DND-41 (cell line): ENCODE data around the gene RXFP4.
A peak's percentile ranks its signal among the peaks of the same experiment; 100 is the strongest.

Experiments
- ATAC-seq: fragments of 200-7000 bp; cut with Tn5 transposase; 3 replicates; pipeline ENCODE4 v1.9.1; 2021; ENCODE audit warnings: low read depth; ENCODE audit not compliant: insufficient read depth
- DNase-seq: peaks from one replicate; pipeline ENCODE4 v3.0.0-alpha.2; 2020
- H2AFZ ChIP-seq: 2 replicates; pipeline ENCODE4 v1.6.0; 2012; ENCODE audit warnings: low read depth, low read length
- H3K27ac ChIP-seq: 2 replicates; pipeline ENCODE4 v1.5.1; 2012; ENCODE audit warnings: low read length, inconsistent platforms
- H3K27me3 ChIP-seq: fragments of 200-600 bp; sonication (generic); 2 replicates; pipeline ENCODE4 v1.6.0; 2012; ENCODE audit warnings: low read length, mild to moderate bottlenecking, inconsistent platforms; ENCODE audit not compliant: insufficient read depth, poor library complexity
- H3K36me3 ChIP-seq: 2 replicates; pipeline ENCODE4 v1.5.1; 2012; ENCODE audit warnings: low read length, inconsistent platforms; ENCODE audit not compliant: insufficient read depth
- H3K4me1 ChIP-seq: 2 replicates; pipeline ENCODE4 v1.5.1; 2012; ENCODE audit warnings: mild to moderate bottlenecking, low read length; ENCODE audit not compliant: insufficient read depth
- H3K4me2 ChIP-seq: 2 replicates; pipeline ENCODE4 v1.6.0; 2012; ENCODE audit warnings: mild to moderate bottlenecking, moderate library complexity, low read length, inconsistent platforms; ENCODE audit not compliant: insufficient read depth
- H3K4me3 ChIP-seq, 2 experiments: fragments of 200-600 bp in 1 of 2; shearing (Covaris generic) in 1 of 2; 2 replicates each; pipeline ENCODE4 v1.5.1; 2012 to 2016; ENCODE audit warnings: inconsistent platforms in 2 of 2, low read length in 2 of 2, mild to moderate bottlenecking in 2 of 2, low read depth in 1 of 2, moderate library complexity in 1 of 2
- H3K79me2 ChIP-seq: 2 replicates; pipeline ENCODE4 v1.6.0; 2012; ENCODE audit warnings: low read length, inconsistent platforms; ENCODE audit not compliant: insufficient read depth
- H3K9ac ChIP-seq: 2 replicates; pipeline ENCODE4 v1.6.0; 2012; ENCODE audit warnings: low read depth, mild to moderate bottlenecking, inconsistent platforms, low read length, moderate library complexity
- H3K9me3 ChIP-seq: 2 replicates; pipeline ENCODE4 v1.5.1; 2012; ENCODE audit warnings: low read length, moderate library complexity, mild to moderate bottlenecking, inconsistent platforms; ENCODE audit not compliant: insufficient read depth, severe bottlenecking
- H4K20me1 ChIP-seq: 2 replicates; pipeline ENCODE4 v1.6.0; 2012; ENCODE audit warnings: low read length; ENCODE audit not compliant: insufficient read depth
- CTCF ChIP-seq: IDR thresholded peaks from 2 replicates; pipeline ENCODE4 v1.5.1; 2012; ENCODE audit warnings: borderline replicate concordance, low read length, moderate library complexity, mild to moderate bottlenecking; ENCODE audit not compliant: poor library complexity, severe bottlenecking; ENCODE audit errors: extremely low read depth
- EZH2 ChIP-seq: IDR thresholded peaks from 3 replicates; pipeline ENCODE4 v1.6.1; 2012; ENCODE audit warnings: borderline replicate concordance, low read depth, mild to moderate bottlenecking, moderate library complexity, low read length, inconsistent platforms; ENCODE audit not compliant: severe bottlenecking

The RXFP4 gene

GRCh38 chr1:155968051-155968400, 26.6 kb downstream of the RXFP4 start:
- Histone ChIP-seq H3K27me3 (no peaks in the 10 kb centered on the region), H4K20me1 (peaks cover 75% of the 10 kb centered on the region), H3K4me1 (peaks cover 12% of the 10 kb centered on the region), H3K27ac (no peak overlapping the region), H3K9me3 (no peaks in the 10 kb centered on the region), H3K79me2 (peaks cover 75% of the 10 kb centered on the region), H3K4me2 (no peak overlapping the region), H2AFZ (no peak overlapping the region), H3K36me3 (peaks cover 89% of the 10 kb centered on the region), H3K9ac (no peak overlapping the region), H3K4me3 (no peak overlapping the region)
- no peak for ATAC-seq
- no peak for TF ChIP-seq EZH2
- no peak for TF ChIP-seq CTCF
- no peak for DNase-seq

GRCh38 chr1:155968670-155969069, 27.2 kb downstream of the RXFP4 start:
- Histone ChIP-seq H3K9ac (no peak overlapping the region), H3K79me2 (peaks cover 79% of the 10 kb centered on the region), H2AFZ (no peak overlapping the region), H3K9me3 (no peaks in the 10 kb centered on the region), H3K27me3 (no peaks in the 10 kb centered on the region), H3K4me1 (peaks cover 15% of the 10 kb centered on the region), H3K27ac (no peak overlapping the region), H3K4me2 (no peak overlapping the region), H4K20me1 (peaks cover 79% of the 10 kb centered on the region), H3K36me3 (peaks cover 89% of the 10 kb centered on the region), H3K4me3 (no peak overlapping the region)
- ATAC-seq: no peak
- TF ChIP-seq CTCF (no peak), EZH2 (no peak)
- no peak for DNase-seq

- H4K20me1 ChIP-seq: peaks cover 83% of the 10 kb centered on the region
- peaks cover 19% of the 10 kb centered on the region for H3K4me1 ChIP-seq
- ATAC-seq: no peak; the same call in 2 of the 3 replicates
- DNase-seq: no peak
- peaks cover 87% of the 10 kb centered on the region for H3K79me2 ChIP-seq
- H3K4me2 ChIP-seq: no peak overlapping the region
- H3K9me3 ChIP-seq: no peaks in the 10 kb centered on the region
- peaks cover 88% of the 10 kb centered on the region for H3K36me3 ChIP-seq
- H2AFZ ChIP-seq: no peak overlapping the region
- TF ChIP-seq EZH2: no peak
- no peak for TF ChIP-seq CTCF
- no peak overlapping the region for H3K9ac ChIP-seq
- H3K27ac ChIP-seq: no peak overlapping the region
- no peak overlapping the region for H3K4me3 ChIP-seq
- no peaks in the 10 kb centered on the region for H3K27me3 ChIP-seq
Observed at GRCh38 chr1:155969377-155969791, 27.9 kb downstream of the RXFP4 start.

GRCh38 chr1:155970531-155971167, 29.2 kb downstream of the RXFP4 start:
- H3K4me2 ChIP-seq: no peak overlapping the region
- peaks cover 96% of the 10 kb centered on the region for H3K79me2 ChIP-seq
- DNase-seq (no peak), ATAC-seq (no peak)
- no peaks in the 10 kb centered on the region for H3K9me3 ChIP-seq
- H3K27ac ChIP-seq: 0 out of 2 replicates have a peak overlapping the region, but pooled peaks have one; percentile 33
- TF ChIP-seq CTCF (no peak), EZH2 (no peak)
- peaks cover 92% of the 10 kb centered on the region for H4K20me1 ChIP-seq
- H3K27me3 ChIP-seq: no peaks in the 10 kb centered on the region
- H2AFZ ChIP-seq: no peak overlapping the region
- no peak overlapping the region for H3K4me3 ChIP-seq
- peaks cover 32% of the 10 kb centered on the region for H3K4me1 ChIP-seq
- no peak overlapping the region for H3K9ac ChIP-seq
- H3K36me3 ChIP-seq: peaks cover 85% of the 10 kb centered on the region
